ENCODE results near the gene NFXL1.
A peak's percentile ranks its signal among the peaks of the same experiment; 100 is the strongest.
"Not testable (repeated sequence)": the region's sequence is repeated elsewhere in the genome, so short reads cannot be mapped to it uniquely, and the experiment has no call there.

NFXL1 gene

GRCh38 chr4:47914220-47914925 is at the start of gene NFXL1:
Gene NFXL1, minus strand, starts transcription at chr4:47914583. Its CDS starts 380 bp downstream, at chr4:47914203.
- DNase-seq = peak; percentile 74

DNA sequence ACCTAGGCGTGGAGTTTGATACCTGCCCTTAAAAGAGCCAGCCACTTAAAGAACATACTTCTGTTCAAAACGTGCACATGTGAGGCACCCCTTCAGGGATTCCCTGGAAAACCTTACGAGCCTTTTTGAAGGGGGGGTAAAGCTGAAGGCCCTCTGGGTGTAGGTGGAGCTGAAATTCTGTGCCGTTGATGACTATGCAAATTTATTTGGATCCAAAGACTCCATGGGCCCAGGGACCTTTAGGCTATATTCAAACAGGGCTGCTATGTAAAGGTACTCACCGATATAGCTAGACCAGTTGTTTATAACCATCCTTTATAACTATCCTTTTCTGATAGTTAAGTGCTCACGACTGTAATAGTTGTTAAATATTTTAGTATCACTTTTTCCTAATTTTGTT is 40.3 kb upstream of the NFXL1 start:
- DNase-seq = no peak

DNA sequence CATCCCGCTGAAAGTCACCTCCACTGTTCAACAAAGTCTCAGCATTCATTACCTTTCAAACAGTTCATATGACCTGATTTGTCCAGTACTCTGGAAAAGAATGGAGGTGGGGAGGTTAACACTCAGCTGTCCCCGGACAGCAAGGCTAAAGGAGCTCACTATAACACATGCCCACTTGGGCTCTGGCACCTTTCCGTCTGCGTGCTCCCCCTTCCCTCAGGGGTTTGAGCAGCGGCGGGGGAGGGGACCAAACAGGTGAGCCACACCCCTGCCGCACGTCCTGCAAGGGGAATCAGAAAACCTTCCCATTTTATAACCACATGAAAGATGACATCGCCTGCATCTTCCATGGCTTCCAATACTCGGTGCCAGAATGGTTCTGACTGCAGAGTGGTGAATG is 39.9 kb upstream of the NFXL1 start:
- DNase-seq = no peak

DNA sequence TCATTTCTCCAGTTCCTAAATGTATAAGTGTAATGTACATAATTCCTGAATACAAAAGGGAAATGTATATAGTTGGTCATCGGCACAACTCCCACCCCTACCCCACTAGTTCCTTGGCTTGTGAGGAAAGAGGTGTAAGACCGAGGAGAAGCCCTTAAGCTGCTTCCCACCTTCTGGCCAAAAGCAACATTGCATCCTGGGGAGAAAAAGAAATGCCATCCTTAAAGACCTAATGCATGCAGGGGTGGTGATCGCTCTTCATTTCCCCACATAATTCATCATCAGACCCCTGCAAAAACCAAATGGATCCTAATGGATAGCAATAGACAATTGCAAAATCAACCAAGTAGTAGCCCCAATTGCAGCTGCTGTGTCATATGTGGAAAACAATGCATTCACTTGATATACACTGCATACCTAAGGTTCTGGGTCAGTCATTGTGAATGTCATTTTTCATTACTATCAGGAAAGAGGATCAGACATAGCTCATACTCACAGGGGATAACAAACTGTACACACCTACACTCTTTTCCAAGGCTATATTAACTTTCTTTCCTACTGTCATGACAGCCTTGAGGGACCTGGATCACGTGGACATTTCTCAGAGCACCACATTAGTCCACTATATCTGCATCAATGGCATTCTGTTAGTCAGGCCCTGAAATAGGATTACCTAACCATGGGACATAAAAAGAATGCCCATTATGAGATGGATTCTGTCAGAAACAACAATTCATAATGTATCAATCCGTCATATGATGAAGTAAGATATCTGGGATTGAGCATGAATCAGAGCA is 31.7 kb upstream of the NFXL1 start:
- DNase-seq = no peak

- DNase-seq = no peak
Measured at GRCh38 chr4:47942081-47942819, 27.9 kb upstream of the NFXL1 start.

GRCh38 chr4:47939456-47939855 is 25.1 kb upstream of the NFXL1 start:
- DNase-seq = no peak

DNA sequence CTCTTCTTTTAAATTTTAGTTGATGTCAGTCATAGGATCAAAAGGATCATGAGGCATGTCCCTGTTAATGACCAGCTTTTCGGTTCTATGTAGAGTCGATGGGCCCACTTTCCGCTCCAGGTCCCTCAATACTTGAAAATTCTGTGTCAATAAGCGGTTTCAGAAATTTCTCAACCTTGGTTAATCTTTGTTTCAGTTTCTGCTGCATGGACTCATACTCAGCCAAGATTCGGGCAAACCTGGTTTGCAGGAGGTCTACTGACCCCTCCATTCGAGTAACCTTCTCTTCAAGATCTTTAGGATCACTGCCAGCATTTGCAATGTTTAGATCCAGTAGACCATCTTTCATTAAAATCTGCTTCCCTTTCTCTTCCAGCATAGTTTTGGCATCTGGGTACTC is 22.0 kb upstream of the NFXL1 start:
- no peak for DNase-seq

- DNase-seq = no peak
Measured at GRCh38 chr4:47933840-47934239, 19.5 kb upstream of the NFXL1 start.

DNA sequence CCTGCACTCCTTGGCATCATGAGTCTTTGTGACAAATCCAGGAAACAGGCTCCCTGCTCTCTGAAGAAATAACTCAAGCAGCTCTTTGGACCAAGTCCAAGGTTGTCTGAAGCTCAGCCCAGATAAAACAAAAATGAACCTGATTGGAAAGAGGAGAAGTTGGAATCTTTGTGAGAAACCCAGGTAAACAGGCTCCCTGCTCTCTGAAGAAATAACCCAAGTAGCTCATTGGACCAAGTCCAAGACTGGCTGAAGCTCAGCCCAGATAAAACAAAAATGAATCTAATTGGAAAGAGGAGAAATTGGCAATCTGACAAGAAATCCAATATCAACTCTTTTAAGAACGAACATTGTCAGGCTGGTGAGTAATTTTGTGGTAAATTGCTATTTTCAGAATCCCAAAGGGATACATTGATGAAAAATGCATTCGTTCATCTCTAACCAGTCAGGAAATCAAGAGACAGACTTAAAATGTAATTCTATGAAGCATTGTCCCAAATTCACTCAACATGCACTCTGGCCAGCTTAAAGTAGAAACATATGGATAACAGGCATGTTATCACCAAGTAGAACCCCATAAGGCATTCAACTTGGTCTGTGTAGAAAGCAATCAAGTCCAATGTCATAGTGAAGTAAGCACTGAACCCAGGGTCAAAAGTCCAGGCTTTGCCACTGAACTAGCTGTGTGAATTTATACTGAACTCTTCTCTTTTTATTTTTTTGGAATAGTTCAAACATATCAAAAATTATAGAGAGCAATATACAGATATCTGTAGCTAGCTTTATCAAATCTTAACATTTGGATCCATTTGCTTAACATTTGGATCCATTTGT is 16.8 kb upstream of the NFXL1 start:
- no peak for DNase-seq

DNA sequence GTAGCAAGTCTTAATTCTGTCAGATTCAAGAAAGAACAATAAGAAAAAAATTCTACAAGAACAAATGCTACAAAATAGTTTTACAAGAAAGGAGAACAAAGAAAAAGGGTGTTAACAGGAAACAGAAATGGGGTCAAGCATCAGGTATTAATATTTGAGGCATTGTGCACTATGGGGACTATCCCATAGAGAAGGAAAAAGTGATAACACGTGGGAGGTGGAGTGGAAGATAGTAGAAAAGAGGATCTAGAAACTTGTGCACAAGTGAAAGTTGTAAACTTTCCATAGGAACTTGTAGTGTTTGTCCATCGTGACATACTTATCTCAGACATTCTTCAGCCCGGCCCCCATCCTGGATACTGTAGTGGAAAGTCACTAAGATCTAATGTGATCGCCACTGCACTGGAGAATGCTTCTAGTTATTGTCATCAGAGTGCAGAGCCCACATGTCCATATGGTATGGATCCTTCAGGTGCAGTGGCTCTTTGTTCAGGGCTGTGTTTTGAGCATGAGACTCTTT is 15.4 kb upstream of the NFXL1 start:
- DNase-seq = no peak

DNA sequence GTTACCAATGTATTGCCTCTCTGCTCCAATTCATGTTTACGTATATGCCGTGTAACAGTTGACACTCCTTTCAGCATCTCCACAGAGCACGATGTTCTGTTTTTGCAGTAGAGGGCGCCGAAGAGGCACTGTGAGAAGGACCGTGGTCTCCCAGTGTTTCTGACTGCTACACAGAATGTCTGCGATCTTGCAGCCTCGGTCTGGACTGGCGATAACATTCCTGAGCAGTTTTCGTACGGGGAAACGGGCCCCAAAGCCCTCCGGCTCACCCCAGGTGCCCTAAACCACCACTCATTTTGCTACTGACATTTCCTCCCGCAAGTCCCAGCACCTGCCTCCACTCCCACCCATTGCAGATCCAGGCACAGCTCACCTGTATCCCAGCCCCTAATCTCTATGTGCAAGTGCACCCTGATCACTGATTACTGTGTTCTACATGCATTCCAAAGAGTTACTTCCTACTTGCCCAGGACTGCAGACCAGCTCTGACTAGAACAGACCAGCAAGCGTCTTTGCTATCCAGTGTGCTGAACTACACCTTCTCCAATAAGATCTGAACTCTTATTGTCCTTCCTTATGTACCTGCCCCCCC is 12.4 kb upstream of the NFXL1 start:
- DNase-seq = no peak

GRCh38 chr4:47923261-47923608 is 8.9 kb upstream of the NFXL1 start:
- not testable (repeated sequence) for DNase-seq

DNA sequence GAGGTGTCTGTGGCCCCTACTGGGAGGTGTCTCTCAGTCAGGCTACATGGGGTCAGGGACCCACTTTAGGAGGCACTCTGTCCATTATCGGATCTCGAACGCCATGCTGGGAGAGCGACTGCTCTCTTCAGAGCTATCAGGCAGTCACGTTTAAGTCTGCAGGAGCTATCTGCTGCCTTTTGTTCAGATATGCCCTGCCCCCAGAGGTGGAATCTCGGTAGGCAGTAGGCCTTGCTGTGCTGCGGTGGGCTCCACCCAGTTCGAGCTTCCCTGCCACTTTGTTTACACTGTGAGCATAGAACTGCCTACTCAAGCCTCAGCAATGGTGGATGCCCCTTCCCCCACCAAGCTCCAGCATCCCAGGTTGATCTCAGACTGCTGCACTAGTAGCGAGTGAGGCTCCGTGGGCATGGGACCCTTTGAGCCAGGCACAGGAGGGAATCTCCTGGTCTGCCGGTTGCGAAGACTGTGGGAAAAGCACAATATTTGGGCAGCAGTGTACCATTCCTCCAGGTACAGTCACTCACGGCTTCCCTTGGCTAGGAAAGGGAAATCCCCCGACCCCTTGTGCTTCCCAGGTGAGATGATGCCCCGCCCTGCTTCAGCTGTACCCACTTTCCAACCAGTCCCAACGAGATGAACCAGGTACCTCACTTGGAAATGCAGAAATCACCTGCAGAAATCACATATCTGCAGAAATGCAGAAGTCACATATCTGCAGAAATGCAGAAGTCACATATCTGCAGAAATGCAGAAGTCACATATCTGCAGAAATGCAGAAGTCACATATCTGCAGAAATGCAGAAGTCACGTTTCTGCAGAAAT is 8.3 kb upstream of the NFXL1 start:
- not testable (repeated sequence) for DNase-seq

GRCh38 chr4:47917163-47917562 is 2.8 kb upstream of the NFXL1 start:
- DNase-seq = not testable (repeated sequence)

DNA sequence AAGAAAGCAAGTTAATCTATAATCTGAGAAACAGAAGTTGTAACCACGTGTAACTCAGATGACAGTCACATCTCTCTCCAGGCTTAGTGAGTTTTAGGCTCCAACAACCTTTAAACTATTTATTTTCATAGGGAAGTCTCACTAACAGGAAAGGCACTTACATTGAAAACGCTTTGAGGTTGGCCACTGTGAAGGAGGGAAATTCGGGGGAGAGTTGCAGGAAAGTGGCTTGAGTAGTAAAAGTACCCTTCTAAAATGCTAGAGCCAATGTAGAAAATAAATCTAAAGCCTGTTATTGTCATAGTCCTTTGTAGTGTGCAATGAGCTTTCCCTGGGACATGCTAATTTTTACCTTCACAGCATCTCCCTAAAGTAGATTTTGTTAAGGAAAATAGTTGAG is 995 bp upstream of the NFXL1 start:
- DNase-seq = no peak

- no peak for DNase-seq
Measured at GRCh38 chr4:47914926-47915237, 499 bp upstream of the NFXL1 start.

- DNase-seq = no peak
Measured at GRCh38 chr4:47913861-47914219, 543 bp downstream of the NFXL1 start.

DNA sequence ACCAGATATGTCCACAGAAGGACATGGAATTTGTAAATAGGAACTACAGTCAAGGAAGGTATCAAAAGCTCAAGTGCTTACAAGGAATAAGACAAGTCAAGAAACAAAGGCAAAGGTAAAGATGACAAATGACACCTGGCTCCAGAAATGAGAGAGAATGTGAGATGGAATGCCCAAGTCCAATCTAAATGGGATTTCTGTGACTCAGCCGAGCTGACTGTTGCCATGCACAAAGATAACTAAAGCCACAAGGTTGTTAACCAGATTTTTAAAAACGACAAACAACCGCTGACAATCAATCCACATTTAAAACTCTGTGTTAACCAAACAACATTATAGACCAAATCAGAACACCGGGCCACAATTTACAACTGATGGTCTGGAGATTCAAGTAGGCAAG is 1.1 kb downstream of the NFXL1 start:
- DNase-seq = no peak

DNA sequence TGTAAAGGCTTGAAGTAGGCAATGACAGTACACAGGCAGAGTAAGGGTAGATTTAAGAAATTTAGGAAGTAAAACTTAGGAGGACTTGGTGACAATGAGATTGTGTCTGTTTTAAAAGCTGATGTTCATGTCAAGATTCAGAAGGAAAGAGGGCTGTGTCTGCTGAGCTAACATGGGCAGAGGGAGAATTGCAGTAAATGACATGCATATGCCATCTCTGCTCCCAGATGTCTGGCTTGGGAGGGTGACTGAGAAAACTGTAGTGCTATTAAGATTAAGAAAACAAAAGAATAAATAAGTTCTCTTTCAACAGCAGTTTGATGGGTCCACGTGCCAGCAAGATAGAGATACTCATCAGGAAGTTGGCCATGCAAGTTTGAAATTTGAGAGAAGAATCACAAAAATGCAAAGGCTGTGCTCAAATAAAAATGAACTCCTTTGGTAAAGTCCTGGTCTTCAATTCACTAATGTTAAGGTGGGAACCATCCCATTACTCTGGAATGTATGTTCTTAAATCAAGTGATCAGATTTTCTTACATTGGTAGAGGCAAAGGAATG is 7.2 kb downstream of the NFXL1 start:
- no peak for DNase-seq

GRCh38 chr4:47899639-47900038 is 14.7 kb downstream of the NFXL1 start:
- DNase-seq = no peak

DNA sequence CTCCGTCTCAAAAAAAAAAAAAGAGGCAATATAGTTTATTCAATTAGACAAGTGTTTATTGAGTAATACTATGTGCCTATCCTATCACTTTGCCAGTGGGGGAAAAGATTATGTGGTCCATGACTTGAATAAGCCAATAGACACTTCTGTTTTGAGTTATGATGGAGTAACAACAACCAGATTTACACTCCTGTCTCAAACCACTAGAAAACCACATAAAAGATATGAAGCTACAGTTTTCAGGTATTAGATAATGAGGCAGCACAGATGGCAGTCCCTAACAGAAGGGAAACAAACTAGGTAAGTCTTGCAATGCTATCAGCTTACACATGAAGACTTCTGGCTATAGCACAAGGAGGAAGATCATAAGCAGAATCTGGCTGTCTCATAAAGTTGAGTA is 22.5 kb downstream of the NFXL1 start:
- DNase-seq = no peak

Data from NCI-H1417 treated with DMSO at 0.1 percent for 48 hours (cell line).